NCI-H1092 treated with DMSO at 0.1 percent for 48 hours (cell line): Measurements from ENCODE around the gene JPH4.
"Not testable (repeated sequence)": the region's sequence is repeated elsewhere in the genome, so short reads cannot be mapped to it uniquely, and the experiment has no call there.

ENCODE experiments used
- DNase-seq: peaks from one replicate; lab custom pipeline; 2025; lab: John Stamatoyannopoulos, UW

JPH4 gene

GRCh38 chr14:23546450-23547035 is 32.0 kb downstream of the JPH4 start:
- DNase-seq: no peak

GRCh38 chr14:23545740-23546365 is 32.7 kb downstream of the JPH4 start:
- DNase-seq: no peak

- peak; percentile 63 for DNase-seq
These were observed 33.8 kb downstream of the JPH4 start for GRCh38 chr14:23544511-23545447.

- no peak for DNase-seq
These were observed 35.2 kb downstream of the JPH4 start for GRCh38 chr14:23543403-23543802.

- no peak for DNase-seq
These were observed 36.3 kb downstream of the JPH4 start for GRCh38 chr14:23542261-23542660.

- no peak for DNase-seq
These were observed 38.5 kb downstream of the JPH4 start for GRCh38 chr14:23540141-23540469.

- DNase-seq: peak; percentile 73
These were observed 39.1 kb downstream of the JPH4 start for GRCh38 chr14:23539248-23540140.

GRCh38 chr14:23538785-23539184 is 39.8 kb downstream of the JPH4 start:
- DNase-seq: peak; percentile 44

GRCh38 chr14:23538050-23538718 is 40.4 kb downstream of the JPH4 start:
- no peak for DNase-seq

GRCh38 chr14:23537351-23538049 is 41.1 kb downstream of the JPH4 start:
- DNase-seq: no peak

- DNase-seq: not testable (repeated sequence)
These were observed 41.7 kb downstream of the JPH4 start for GRCh38 chr14:23536906-23537305.

GRCh38 chr14:23536494-23536893 is 42.1 kb downstream of the JPH4 start:
- no peak for DNase-seq

- no peak for DNase-seq
These were observed 42.6 kb downstream of the JPH4 start for GRCh38 chr14:23535943-23536342.

GRCh38 chr14:23533652-23534435 is 44.7 kb downstream of the JPH4 start:
- no peak for DNase-seq

- no peak for DNase-seq
These were observed 45.9 kb downstream of the JPH4 start for GRCh38 chr14:23532658-23533057.

GRCh38 chr14:23531391-23531790 is 47.2 kb downstream of the JPH4 start:
- DNase-seq: no peak

GRCh38 chr14:23530375-23531055 is 48.1 kb downstream of the JPH4 start:
- DNase-seq: no peak

- no peak for DNase-seq
These were observed 49.6 kb downstream of the JPH4 start for GRCh38 chr14:23529016-23529415.

- DNase-seq: no peak
These were observed 50.0 kb downstream of the JPH4 start for GRCh38 chr14:23528555-23528954.
